GM21529 (cell line): ENCODE results near the gene ID2.

Source experiments
- ATAC-seq: cut with Tn5 transposase; IDR thresholded peaks from one replicate; pipeline ENCODE4 v1.9.1; 2021; ENCODE audit not compliant: unreplicated experiment

ID2 gene

GRCh38 chr2:8682719-8683667 is 1.1 kb downstream of the ID2 start:
- ATAC-seq = no peak

GRCh38 chr2:8684540-8684877 is 2.7 kb downstream of the ID2 start:
- ATAC-seq = no peak

- ATAC-seq = no peak
Observed at GRCh38 chr2:8684878-8685696, 3.2 kb downstream of the ID2 start.

- ATAC-seq = peak; percentile 33
Observed at GRCh38 chr2:8685697-8686358, 4.0 kb downstream of the ID2 start.

GRCh38 chr2:8691859-8692437 is 10.1 kb downstream of the ID2 start:
- no peak for ATAC-seq

- no peak for ATAC-seq
Observed at GRCh38 chr2:8692783-8693156, 10.9 kb downstream of the ID2 start.

GRCh38 chr2:8693157-8693821 is 11.4 kb downstream of the ID2 start:
- no peak for ATAC-seq

GRCh38 chr2:8694737-8695136 is 12.9 kb downstream of the ID2 start:
- ATAC-seq = no peak

- no peak for ATAC-seq
Observed at GRCh38 chr2:8697190-8697589, 15.3 kb downstream of the ID2 start.

- no peak for ATAC-seq
Observed at GRCh38 chr2:8699839-8700238, 18.0 kb downstream of the ID2 start.

GRCh38 chr2:8701681-8702379 is 20.0 kb downstream of the ID2 start:
- no peak for ATAC-seq

GRCh38 chr2:8704906-8705305 is 23.1 kb downstream of the ID2 start:
- ATAC-seq = no peak

GRCh38 chr2:8709611-8710010 is 27.8 kb downstream of the ID2 start:
- ATAC-seq = no peak

- no peak for ATAC-seq
Observed at GRCh38 chr2:8710951-8711350, 29.1 kb downstream of the ID2 start.

- no peak for ATAC-seq
Observed at GRCh38 chr2:8714283-8714682, 32.4 kb downstream of the ID2 start.

- ATAC-seq = no peak
Observed at GRCh38 chr2:8714971-8715370, 33.1 kb downstream of the ID2 start.

- ATAC-seq = no peak
Observed at GRCh38 chr2:8719528-8719927, 37.7 kb downstream of the ID2 start.

- no peak for ATAC-seq
Observed at GRCh38 chr2:8720741-8721140, 38.9 kb downstream of the ID2 start.

GRCh38 chr2:8721410-8721809 is 39.6 kb downstream of the ID2 start:
- no peak for ATAC-seq

- ATAC-seq = no peak
Observed at GRCh38 chr2:8722986-8723385, 41.1 kb downstream of the ID2 start.
